Activated CD8-positive, alpha-beta memory T cell treated with anti-CD3 and anti-CD28 coated beads, Interleukin-2, amount 50 U/mL, for 1 hour (primary cell): ENCODE measurements around the gene NPY4R2.
"Not testable (repeated sequence)": the region's sequence is repeated elsewhere in the genome, so short reads cannot be mapped to it uniquely, and the experiment has no call there.

ENCODE experiments used
- DNase-seq: peaks from one replicate; pipeline ENCODE4 v3.0.0-alpha.2; 2020; ENCODE audit errors: extremely low read depth

Gene NPY4R2, protein sequence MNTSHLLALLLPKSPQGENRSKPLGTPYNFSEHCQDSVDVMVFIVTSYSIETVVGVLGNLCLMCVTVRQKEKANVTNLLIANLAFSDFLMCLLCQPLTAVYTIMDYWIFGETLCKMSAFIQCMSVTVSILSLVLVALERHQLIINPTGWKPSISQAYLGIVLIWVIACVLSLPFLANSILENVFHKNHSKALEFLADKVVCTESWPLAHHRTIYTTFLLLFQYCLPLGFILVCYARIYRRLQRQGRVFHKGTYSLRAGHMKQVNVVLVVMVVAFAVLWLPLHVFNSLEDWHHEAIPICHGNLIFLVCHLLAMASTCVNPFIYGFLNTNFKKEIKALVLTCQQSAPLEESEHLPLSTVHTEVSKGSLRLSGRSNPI

DNA sequence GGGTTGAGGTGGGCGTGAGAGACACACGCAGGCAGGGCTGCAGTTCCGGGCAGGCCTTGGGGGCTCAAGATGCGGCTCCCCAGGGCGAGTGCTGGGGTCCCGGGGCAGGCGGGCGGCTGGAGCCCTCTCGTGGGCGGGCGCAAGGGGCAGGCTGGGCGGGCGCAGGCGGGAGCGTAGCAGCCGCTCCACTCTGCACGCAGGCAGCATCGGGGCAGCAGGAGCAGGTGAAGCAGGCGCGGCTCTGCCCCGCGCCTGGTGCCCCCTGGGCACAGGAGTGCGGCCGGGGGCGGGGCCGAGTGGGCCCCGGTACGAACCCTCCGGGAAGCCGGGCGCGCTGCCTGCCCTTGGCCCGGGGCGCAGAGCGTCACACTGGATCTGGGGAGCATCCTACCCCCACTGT, at the start of gene NPY4R2:
Gene NPY4R2, plus strand, starts transcription at position 188 of the 400 bp plus-strand sequence. CDS start 3,326 bp downstream, outside the sequence.
- DNase-seq, result not testable (repeated sequence)

GRCh38 chr10:47870887-47871286, 47.6 kb upstream of the NPY4R2 start:
- DNase-seq, result not testable (repeated sequence)

GRCh38 chr10:47871485-47872180, 46.8 kb upstream of the NPY4R2 start:
- DNase-seq, result not testable (repeated sequence)

GRCh38 chr10:47872236-47872635, 46.2 kb upstream of the NPY4R2 start:
- DNase-seq, result not testable (repeated sequence)

DNA sequence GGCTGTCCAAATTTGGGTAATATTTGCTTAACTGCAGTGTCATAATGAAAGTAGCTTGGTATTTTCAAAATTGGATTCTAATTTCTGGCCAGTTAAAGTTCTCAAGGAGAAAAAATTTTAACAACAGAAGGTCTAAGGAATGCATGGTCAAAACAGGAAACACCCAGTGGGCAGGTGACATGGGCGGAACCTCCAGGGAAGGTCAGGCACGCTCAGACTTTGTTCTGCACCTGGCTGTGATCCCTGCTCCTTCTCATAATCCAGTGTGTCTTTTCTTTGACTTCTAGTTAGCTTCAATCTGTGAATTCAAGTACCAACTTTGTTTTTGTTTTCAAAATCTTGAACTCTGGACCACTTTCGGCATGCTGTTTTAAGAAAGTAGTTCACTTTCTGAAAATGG, 34.2 kb upstream of the NPY4R2 start:
- not testable (repeated sequence) for DNase-seq

- DNase-seq, result not testable (repeated sequence)
These were observed 33.5 kb upstream of the NPY4R2 start for GRCh38 chr10:47884934-47885333.

GRCh38 chr10:47886356-47886755, 32.1 kb upstream of the NPY4R2 start:
- not testable (repeated sequence) for DNase-seq

GRCh38 chr10:47886827-47887226, 31.6 kb upstream of the NPY4R2 start:
- DNase-seq, result not testable (repeated sequence)

- DNase-seq, result not testable (repeated sequence)
These were observed 27.7 kb upstream of the NPY4R2 start for GRCh38 chr10:47890737-47891136.

DNA sequence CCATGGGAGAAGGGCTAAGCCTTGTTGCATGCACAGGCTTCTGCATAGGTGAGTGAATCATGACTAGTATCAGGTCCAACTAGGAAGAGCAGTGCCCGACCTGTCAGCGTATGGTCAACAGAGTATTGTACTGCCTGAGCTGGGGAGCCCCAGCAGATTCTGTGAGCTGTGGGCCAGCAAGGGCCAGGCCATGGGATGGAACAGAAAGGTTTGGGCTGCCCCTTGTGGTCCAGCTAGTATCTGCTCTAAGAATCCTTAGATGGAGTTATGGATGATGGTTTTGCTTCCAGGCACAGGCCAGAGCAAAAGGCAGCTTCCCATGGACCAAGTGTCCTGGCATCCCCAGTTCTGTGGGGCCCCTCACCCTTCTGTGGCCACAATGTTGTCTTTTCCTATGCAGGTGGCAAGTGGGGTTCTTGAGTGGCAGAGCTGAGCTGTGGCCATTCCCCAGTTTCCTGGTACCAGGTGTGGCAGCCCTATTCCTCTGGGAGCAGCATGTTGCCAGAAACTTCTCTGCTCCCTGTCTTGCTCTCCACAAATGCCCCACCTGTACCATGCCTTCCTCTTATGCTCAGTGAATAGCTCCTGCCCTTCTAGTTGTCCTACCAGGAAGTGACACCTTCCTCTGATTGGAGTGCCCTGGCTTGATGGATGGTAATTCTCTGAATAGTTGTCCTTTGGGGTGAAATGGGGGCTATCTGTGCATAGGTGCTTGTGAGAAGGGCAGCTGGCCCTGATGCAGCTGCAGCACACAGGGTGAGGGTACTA, 25.8 kb upstream of the NPY4R2 start:
- DNase-seq, result not testable (repeated sequence)

DNA sequence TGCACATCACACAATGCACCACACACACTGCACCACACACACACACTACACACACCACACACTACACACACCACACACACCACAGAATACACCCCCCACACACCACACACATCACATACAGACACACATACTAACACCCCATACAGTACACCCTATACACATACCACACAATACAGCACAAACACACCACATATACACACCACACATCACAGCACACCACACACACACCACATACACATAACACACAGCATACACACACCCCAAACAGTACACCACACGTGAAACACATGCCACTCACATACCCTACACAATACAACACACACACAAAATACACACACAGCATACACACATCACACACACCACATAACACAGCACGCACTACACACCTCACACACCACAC, 23.9 kb upstream of the NPY4R2 start:
- not testable (repeated sequence) for DNase-seq

GRCh38 chr10:47897813-47898212, 20.6 kb upstream of the NPY4R2 start:
- not testable (repeated sequence) for DNase-seq

GRCh38 chr10:47909333-47909732, 9.1 kb upstream of the NPY4R2 start:
- DNase-seq, result not testable (repeated sequence)

- DNase-seq, result not testable (repeated sequence)
These were observed 8.0 kb upstream of the NPY4R2 start for GRCh38 chr10:47910486-47910885.

DNA sequence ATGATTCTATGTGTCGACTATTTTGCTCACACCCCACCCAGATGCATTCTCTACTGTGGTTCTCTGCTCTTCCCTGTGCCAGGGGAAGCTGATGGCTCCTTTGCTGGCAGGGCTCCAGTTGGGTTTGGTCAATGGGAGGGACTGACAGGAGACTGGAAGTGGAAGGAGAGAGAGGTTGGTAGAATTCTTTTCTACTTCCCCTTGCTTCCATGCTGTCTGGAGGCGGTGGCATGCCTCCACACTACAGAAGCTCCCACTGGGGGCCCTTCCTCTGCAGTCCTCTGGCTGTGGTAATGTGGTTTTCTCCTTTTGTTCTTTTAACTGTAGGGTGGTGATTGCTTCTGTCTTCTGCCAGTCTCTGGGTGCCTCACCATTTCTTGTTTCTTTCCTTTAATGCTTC, 4.4 kb upstream of the NPY4R2 start:
- DNase-seq, result not testable (repeated sequence)

DNA sequence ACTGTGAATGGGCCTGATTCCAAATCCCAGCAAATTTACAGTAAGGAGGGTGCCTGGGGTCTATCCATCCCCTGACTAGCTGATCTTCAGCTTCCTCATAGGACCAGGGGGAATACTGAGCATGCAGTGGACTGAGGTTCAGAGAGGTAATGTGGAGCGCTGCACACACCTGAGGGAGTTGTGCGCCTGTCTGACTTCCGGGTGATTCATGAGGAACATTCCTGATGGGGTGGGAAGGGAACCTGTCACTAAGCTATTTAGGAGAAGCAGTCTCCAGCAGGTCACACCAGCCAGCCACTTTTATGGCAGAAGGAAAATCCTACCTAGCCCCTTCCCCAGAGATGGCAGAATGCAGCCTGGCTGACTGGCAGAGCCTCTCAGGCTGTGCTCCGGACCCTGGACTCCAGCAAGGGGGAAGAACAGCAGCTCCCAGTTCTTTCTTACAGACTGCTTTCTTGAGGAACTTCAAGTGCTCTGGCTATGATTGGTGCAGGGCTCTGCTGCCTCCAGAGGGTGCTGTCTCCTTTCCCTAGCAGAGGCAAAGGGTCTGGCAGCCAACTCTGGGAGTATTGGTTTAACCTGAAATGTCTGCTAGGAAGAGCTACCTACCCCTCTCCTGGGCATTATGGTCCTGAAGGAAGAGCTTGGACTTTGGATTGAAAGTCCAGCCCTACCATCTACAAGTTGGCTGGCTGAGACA, 2.5 kb upstream of the NPY4R2 start:
- DNase-seq, result not testable (repeated sequence)

DNA sequence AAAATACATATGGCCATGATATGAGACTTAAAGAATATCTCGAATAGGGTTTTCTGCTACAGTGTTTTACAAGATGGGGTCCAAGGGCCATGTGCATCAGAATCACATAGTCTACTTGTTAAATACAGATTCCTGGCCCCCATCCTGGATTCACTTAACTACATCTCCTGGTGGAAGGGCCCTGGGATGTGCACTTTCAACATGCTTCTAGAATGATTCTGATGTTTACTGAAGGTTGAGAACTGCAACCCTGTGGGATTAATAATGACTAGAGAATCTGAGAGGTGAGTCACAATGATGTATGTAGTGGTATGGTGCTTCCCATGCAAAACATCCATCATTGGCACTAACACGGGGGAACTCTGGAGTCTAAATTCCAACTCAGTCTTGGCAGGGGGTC, 2.1 kb downstream of the NPY4R2 start:
- DNase-seq, result not testable (repeated sequence)

GRCh38 chr10:47922503-47922902, 4.0 kb downstream of the NPY4R2 start:
- not testable (repeated sequence) for DNase-seq

DNA sequence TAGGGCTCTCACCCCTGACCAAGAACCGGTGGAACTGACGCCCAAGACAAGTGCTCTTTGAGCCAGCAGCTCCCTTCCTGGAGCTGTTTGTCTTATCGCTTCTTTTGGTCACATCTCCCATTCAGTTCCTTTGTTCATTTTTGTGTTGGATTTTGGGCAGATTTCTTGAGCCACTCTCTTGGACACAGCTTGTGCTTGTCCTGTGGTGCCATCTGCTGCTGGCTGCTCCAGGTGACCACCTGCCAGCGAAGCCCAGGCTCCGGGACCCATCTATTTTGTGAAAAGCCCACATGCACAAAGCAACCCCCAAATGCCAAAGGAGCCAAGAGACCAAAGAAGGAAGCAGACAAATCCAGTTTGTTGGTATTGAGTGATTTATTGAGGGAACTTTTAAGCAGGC, 6.2 kb downstream of the NPY4R2 start:
- not testable (repeated sequence) for DNase-seq

- DNase-seq, result not testable (repeated sequence)
These were observed 8.9 kb downstream of the NPY4R2 start for GRCh38 chr10:47927147-47927916.

GRCh38 chr10:47928225-47928624, 9.8 kb downstream of the NPY4R2 start:
- DNase-seq, result not testable (repeated sequence)
